RPMI8226 (cell line): Measurements from ENCODE around the gene RPIA.
"Not testable (repeated sequence)": the region's sequence is repeated elsewhere in the genome, so short reads cannot be mapped to it uniquely, and the experiment has no call there.

Source experiments
- DNase-seq: peaks from one replicate; pipeline ENCODE4 v3.0.0-alpha.2; 2015

The RPIA gene

GRCh38 chr2:88795932-88796331 is 104.5 kb downstream of the RPIA start:
- DNase-seq, result not testable (repeated sequence)

DNA sequence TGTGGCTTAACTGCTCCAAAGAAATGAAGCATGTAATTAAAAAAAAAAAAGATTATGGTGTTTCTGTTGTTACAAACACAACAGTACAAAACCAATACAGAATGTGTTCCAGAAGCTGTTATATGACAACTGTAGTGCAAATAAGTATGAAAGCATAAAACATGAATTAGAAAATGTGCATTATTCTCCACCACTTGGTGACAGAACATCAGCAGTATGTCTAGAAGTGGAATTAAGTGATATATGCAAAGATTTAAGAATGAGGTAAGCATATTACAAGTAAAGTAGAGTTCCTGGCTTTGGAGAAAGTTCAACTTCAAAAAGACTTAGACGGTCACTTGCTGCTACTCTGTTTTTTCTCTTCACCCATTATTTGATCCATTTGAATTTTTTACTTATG is 105.0 kb downstream of the RPIA start:
- not testable (repeated sequence) for DNase-seq

GRCh38 chr2:88797164-88797563 is 105.7 kb downstream of the RPIA start:
- not testable (repeated sequence) for DNase-seq
